ENCODE results near the gene MORF4L1. TPM values are rescaled to one million over a fixed set of nuclear protein-coding genes. Genes with fewer than 3 reads are reported as not detected.

Gene MORF4L1
- total RNA-seq, 1 experiment from 2014 or later, result 424 TPM

- Histone ChIP-seq H3K9me3 (no peaks in the 10 kb centered on the region), H3K4me3 (ENCODE audit: low read depth, low read length) (no peak overlapping the region), H3K4me1 (peaks cover 10% of the 10 kb centered on the region), H3K27me3 (replicated peaks; ENCODE audit: control insufficient read depth, insufficient read depth, low read length) (no peaks in the 10 kb centered on the region), H3K36me3 (ENCODE audit: control insufficient read depth, insufficient read depth, low read length) (no peaks in the 10 kb centered on the region; the same call in 1 of the 2 replicates)
- H3K27me3 Mint-ChIP-seq (ENCODE audit: insufficient read depth, unreplicated experiment), result no peaks in the 10 kb centered on the region
- ChIA-PET POLR2A (no interaction called here), CTCF (no interaction called here)
- H3K4me1 Mint-ChIP-seq (ENCODE audit: low read depth, unreplicated experiment), result no peaks in the 10 kb centered on the region
- DNase-seq, result no peak
- no peak overlapping the region for H3K4me3 Mint-ChIP-seq (ENCODE audit: unreplicated experiment)
- peaks cover 2% of the 10 kb centered on the region for H3K36me3 Mint-ChIP-seq (ENCODE audit: insufficient read depth, unreplicated experiment)
- intact Hi-C loops (cut with micrococcal nuclease; ENCODE audit: unreplicated experiment), result no loop called here
- no peaks in the 10 kb centered on the region for H3K9me3 Mint-ChIP-seq (ENCODE audit: unreplicated experiment)
- TF ChIP-seq CTCF (IDR thresholded peaks at IDR 0.05; ENCODE audit: insufficient read depth in 1 of 2, low read depth in 1 of 2, low read length in 1 of 2, severe bottlenecking in 1 of 2, unreplicated experiment in 1 of 2), result no peak
- no TSS peak for BruUV-seq (replicated peaks)
- H3K27ac Mint-ChIP-seq (ENCODE audit: unreplicated experiment), result no peak overlapping the region
Measured at GRCh38 chr15:78938658-78939488, 66.2 kb downstream of the MORF4L1 start.

- Histone ChIP-seq H3K4me1 (peaks cover 12% of the 10 kb centered on the region), H3K36me3 (ENCODE audit: control insufficient read depth, insufficient read depth, low read length) (no peaks in the 10 kb centered on the region; the same call in 1 of the 2 replicates), H3K27me3 (replicated peaks; ENCODE audit: control insufficient read depth, insufficient read depth, low read length) (no peaks in the 10 kb centered on the region), H3K4me3 (ENCODE audit: low read depth, low read length) (no peak overlapping the region), H3K9me3 (no peaks in the 10 kb centered on the region)
- no peak for DNase-seq
- Mint-ChIP-seq H3K4me1 (ENCODE audit: low read depth, unreplicated experiment) (no peaks in the 10 kb centered on the region), H3K27me3 (ENCODE audit: insufficient read depth, unreplicated experiment) (no peaks in the 10 kb centered on the region), H3K27ac (ENCODE audit: unreplicated experiment) (no peak overlapping the region), H3K36me3 (ENCODE audit: insufficient read depth, unreplicated experiment) (peaks cover 6% of the 10 kb centered on the region), H3K4me3 (ENCODE audit: unreplicated experiment) (no peak overlapping the region), H3K9me3 (ENCODE audit: unreplicated experiment) (no peaks in the 10 kb centered on the region)
- BruUV-seq (replicated peaks), result no TSS peak
- CTCF ChIA-PET, result no interaction called here
- POLR2A ChIA-PET, result no interaction called here
- TF ChIP-seq CTCF (IDR thresholded peaks at IDR 0.05; ENCODE audit: insufficient read depth in 1 of 2, low read depth in 1 of 2, low read length in 1 of 2, severe bottlenecking in 1 of 2, unreplicated experiment in 1 of 2), result no peak
- intact Hi-C loops (cut with micrococcal nuclease; ENCODE audit: unreplicated experiment), result no loop called here
Measured at GRCh38 chr15:78942741-78943140, 70.1 kb downstream of the MORF4L1 start.

GRCh38 chr15:78943692-78944091 lies 71.0 kb downstream of the MORF4L1 start:
- H3K4me1 ChIP-seq, result peaks cover 12% of the 10 kb centered on the region
- H3K27me3 ChIP-seq (replicated peaks; ENCODE audit: control insufficient read depth, insufficient read depth, low read length), result no peaks in the 10 kb centered on the region
- intact Hi-C loops (cut with micrococcal nuclease; ENCODE audit: unreplicated experiment), result loop anchor here (2.0 kb wide), 1 partner anchor 35 kb away; no protein-coding TSS in a partner anchor
- TF ChIP-seq CTCF (IDR thresholded peaks at IDR 0.05; ENCODE audit: insufficient read depth in 1 of 2, low read depth in 1 of 2, low read length in 1 of 2, severe bottlenecking in 1 of 2, unreplicated experiment in 1 of 2), result no peak
- no peaks in the 10 kb centered on the region for H3K9me3 ChIP-seq
- ChIA-PET CTCF (interaction anchor here (2.3 kb wide), 1 partner anchor 36 kb away, joined by 20 read pairs; no protein-coding TSS in a partner anchor), POLR2A (interaction anchor here (1.4 kb wide), 1 partner anchor 36 kb away, joined by 5 read pairs; no protein-coding TSS in a partner anchor)
- TSS peak; percentile 28 for BruUV-seq (replicated peaks)
- Mint-ChIP-seq H3K4me1 (ENCODE audit: low read depth, unreplicated experiment) (no peaks in the 10 kb centered on the region), H3K27me3 (ENCODE audit: insufficient read depth, unreplicated experiment) (no peaks in the 10 kb centered on the region), H3K4me3 (ENCODE audit: unreplicated experiment) (peak overlapping the region; percentile 94), H3K9me3 (ENCODE audit: unreplicated experiment) (no peaks in the 10 kb centered on the region), H3K27ac (ENCODE audit: unreplicated experiment) (peak overlapping the region; percentile 70), H3K36me3 (ENCODE audit: insufficient read depth, unreplicated experiment) (peaks cover 6% of the 10 kb centered on the region)
- peak overlapping the region; percentile 82 for H3K4me3 ChIP-seq (ENCODE audit: low read depth, low read length)
- H3K36me3 ChIP-seq (ENCODE audit: control insufficient read depth, insufficient read depth, low read length), result no peaks in the 10 kb centered on the region; the same call in 1 of the 2 replicates
- peak in 1 of 2 experiments; percentile 45 for DNase-seq
